Right cardiac atrium (tissue), 5 donors: ENCODE data around the gene ELANE. TPM values are rescaled to one million over a fixed set of nuclear protein-coding genes. Genes with fewer than 3 reads are reported as not detected.
"Not testable (repeated sequence)": the region's sequence is repeated elsewhere in the genome, so short reads cannot be mapped to it uniquely, and the experiment has no call there.

Source experiments
- ATAC-seq, 2 donors: fragments of 200-7000 bp; cut with Tn5 transposase; one replicate each; pipeline versions ENCODE4 v1.8.0 to v1.9.1; 2020; ENCODE audit warnings: moderate library complexity in 2 of 2, mild to moderate bottlenecking in 1 of 2
- DNase-seq, 3 donors: peaks; one replicate each; pipeline ENCODE4 v3.0.0-alpha.2; 2020
- H3K27ac ChIP-seq: one replicate; pipeline ENCODE4 v1.5.1; 2013; ENCODE audit warnings: mild to moderate bottlenecking, low read length, control low read depth, moderate library complexity
- H3K27me3 ChIP-seq: one replicate; pipeline ENCODE4 v1.6.1; 2013; ENCODE audit not compliant: control insufficient read depth, insufficient read depth
- H3K4me1 ChIP-seq: one replicate; pipeline ENCODE4 v1.6.1; 2013; ENCODE audit warnings: low read length; ENCODE audit not compliant: control insufficient read depth, insufficient read depth
- H3K4me3 ChIP-seq: one replicate; pipeline ENCODE4 v1.5.1; 2013; ENCODE audit warnings: low read length, control low read depth
- H3K9me3 ChIP-seq: one replicate; pipeline ENCODE4 v1.6.1; 2013; ENCODE audit warnings: low read length; ENCODE audit not compliant: control insufficient read depth
- WGBS: extraction: QIAGEN DNeasy Blood & Tissue Kit; methylation state at CpG from one replicate; pipeline ENCODE4 v1.1.7; 2013; 5-methylcytosine and 5-hydroxymethylcytosine counted together
- intact Hi-C, 4 donors: fragments of 100-400 bp; cut with DNase I; formaldehyde crosslinking; loops; one replicate each; pipeline versions ENCODE4 v1.11.0 to v1.14.0; 2022 to 2023
- polyA plus RNA-seq: library from polyadenylated mRNA; stranded (reverse); fragments of 200-250 nt; gene quantifications from one replicate; pipeline ENCODE4 v1.2.3, GENCODE V29; 2013
- total RNA-seq, 4 donors: library from RNA; stranded (reverse); fragmentation: NEBNext Ultra II Directional; extraction: Animal tissue kit (Norgen Biotek cat#: 25700); gene quantifications; one replicate each; pipeline ENCODE4 v1.2.1, GENCODE V29; 2021
- donor health status: healthy with polysubstance abuse.
- donor health status: DM: no; HTN: yes; CAD: no.
- donor health status: DM: no; HTN: no; CAD: no.
- donor health status: DM: no; HTN: yes; CAD: no; lungs with severe emphysema.
- donor health status: DM: yes; HTN: yes; CAD: no.

Gene ELANE
- total and polyA plus RNA-seq, 5 donors: 0.85 to 3.4 (median 2.0) TPM

DNA sequence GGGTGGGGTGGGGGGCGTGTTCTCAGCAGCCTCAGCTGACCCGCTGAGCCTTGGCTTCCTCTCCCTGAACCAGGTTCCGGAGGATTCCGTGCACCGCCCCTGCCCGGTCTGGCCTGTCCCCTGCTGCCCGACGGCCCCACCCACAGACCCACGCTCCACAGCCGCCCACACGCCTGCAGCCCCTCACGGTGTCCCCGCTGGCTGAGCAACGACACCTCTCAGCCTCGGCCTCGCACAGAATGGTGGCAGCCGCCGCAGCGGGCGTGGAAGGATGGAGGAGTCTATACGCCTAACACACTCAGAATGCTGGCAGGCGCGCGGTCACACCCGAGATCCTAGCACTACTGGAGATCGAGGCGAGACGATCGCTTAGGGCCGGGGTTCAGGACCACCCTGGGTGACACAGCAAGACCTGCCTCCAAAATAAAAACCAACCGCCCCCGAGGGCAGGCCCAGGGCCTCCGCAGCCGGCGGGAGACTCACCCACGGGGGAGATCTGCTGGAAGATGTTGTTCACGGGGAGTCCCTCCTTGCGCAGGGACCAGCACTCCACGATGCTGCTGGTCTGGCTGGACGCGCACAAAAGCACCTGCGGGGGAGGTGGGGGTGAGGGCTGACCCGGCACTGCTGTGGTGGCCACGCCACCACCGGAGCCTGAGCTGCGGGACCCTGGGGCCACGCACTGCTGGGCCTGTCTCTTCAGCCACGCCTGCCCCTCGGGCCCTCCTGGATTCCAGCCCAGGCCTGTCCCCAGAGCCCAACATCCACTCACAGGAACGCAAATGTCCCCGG, 32.5 kb downstream of the ELANE start:
- intact Hi-C loops: no loop called here

GRCh38 chr19:885536-886224, 33.6 kb downstream of the ELANE start:
- WGBS: 96% methylated on average over 64 of the region's 64 CpGs
- ATAC-seq (no peak), DNase-seq (peak in 1 of 3 donors; percentile 46)
- Histone ChIP-seq H3K27ac (no peak overlapping the region), H3K4me1 (no peaks in the 10 kb centered on the region), H3K27me3 (no peaks in the 10 kb centered on the region), H3K4me3 (no peak overlapping the region), H3K9me3 (no peaks in the 10 kb centered on the region)
- intact Hi-C loops: no loop called here

More for the DNA sequence above, 32.5 kb downstream of the ELANE start:
- DNase-seq (peak in 2 of 3 donors; percentile 41 to 49), ATAC-seq (no peak)
- no peak overlapping the region for H3K4me3 ChIP-seq
- no peaks in the 10 kb centered on the region for H3K9me3 ChIP-seq
- no peaks in the 10 kb centered on the region for H3K4me1 ChIP-seq
- 93% methylated on average over 51 of the region's 51 CpGs for WGBS
- H3K27me3 ChIP-seq: no peaks in the 10 kb centered on the region
- H3K27ac ChIP-seq: no peak overlapping the region

DNA sequence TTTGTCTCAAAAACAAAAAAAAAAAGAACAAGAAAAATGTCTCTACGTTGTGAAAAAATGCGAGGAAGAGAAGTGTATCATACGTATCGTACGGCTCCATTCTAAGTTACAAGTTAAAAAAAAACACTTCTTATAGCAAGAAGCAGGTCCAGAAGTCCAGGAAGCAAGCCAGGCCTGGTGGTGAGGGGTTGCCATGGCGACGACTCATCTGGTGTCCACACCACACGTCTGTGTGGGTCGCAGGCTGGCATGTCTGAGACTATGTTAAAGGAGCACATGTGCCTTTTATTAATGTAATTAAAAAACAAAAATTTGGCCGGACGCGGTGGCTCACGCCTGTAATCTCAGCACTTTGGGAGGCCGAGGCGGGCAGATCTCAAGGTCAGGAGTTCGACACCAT, 35.0 kb downstream of the ELANE start:
- WGBS: 78% methylated on average over 16 of the region's 16 CpGs
- Histone ChIP-seq H3K9me3 (no peaks in the 10 kb centered on the region), H3K27me3 (no peaks in the 10 kb centered on the region), H3K27ac (no peak overlapping the region), H3K4me3 (no peak overlapping the region), H3K4me1 (no peaks in the 10 kb centered on the region)
- ATAC-seq (no peak), DNase-seq (no peak)
- intact Hi-C loops: no loop called here

- no peaks in the 10 kb centered on the region for H3K27me3 ChIP-seq
- 96% methylated on average over 10 of the region's 10 CpGs for WGBS
- H3K27ac ChIP-seq: no peak overlapping the region
- no peak for DNase-seq
- no peaks in the 10 kb centered on the region for H3K4me1 ChIP-seq
- intact Hi-C loops: no loop called here
- ATAC-seq: no peak
- H3K9me3 ChIP-seq: no peaks in the 10 kb centered on the region
- no peak overlapping the region for H3K4me3 ChIP-seq
These were observed 35.5 kb downstream of the ELANE start for GRCh38 chr19:887599-887998.

DNA sequence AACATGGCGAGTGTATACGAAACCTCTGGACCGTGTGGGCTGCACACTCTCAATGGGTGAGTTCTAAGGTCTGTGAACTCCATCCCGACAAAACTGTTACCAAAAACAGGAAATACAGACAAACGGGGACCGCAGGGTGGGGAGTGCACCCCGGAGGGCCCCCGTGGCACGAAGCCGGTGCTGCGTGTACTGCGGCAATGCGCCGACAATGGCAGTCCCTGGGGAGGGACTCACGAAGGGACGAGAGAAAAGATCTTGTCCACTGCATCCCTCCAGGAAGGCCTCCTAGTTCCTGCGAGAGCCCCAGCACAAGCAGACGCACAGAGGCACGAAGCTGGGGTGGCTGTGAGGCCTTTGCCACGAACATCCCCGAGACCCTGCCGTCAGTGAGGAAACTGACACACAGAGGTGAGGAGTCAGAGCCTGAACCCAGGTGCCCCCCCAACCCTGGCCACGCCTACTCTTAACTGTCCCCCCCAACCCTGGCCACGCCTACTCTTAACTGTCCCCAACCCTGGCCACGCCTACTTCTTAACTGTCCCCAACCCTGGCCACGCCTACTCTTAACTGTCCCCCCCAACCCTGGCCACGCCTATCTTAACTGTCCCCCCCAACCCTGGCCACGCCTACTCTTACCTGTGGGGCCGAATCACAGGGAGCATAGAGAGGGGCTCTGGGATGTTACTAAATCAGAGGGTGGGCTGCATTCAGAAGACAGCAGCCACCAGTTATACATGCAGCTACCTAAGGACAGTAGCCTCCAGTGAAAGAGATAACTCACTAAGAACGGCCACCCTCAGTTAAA, 36.7 kb downstream of the ELANE start:
- intact Hi-C loops: no loop called here
- no peaks in the 10 kb centered on the region for H3K9me3 ChIP-seq
- WGBS: 92% methylated on average over 30 of the region's 30 CpGs
- no peaks in the 10 kb centered on the region for H3K27me3 ChIP-seq
- ATAC-seq (no peak), DNase-seq (peak in 1 of 3 donors; percentile 50)
- H3K27ac ChIP-seq: no peak overlapping the region
- no peak overlapping the region for H3K4me3 ChIP-seq
- no peaks in the 10 kb centered on the region for H3K4me1 ChIP-seq

- no peaks in the 10 kb centered on the region for H3K9me3 ChIP-seq
- intact Hi-C loops: no loop called here
- DNase-seq (peak in 1 of 3 donors; percentile 56), ATAC-seq (no peak)
- H3K27ac ChIP-seq: no peak overlapping the region
- no peak overlapping the region for H3K4me3 ChIP-seq
- WGBS: 92% methylated on average over 26 of the region's 26 CpGs
- no peaks in the 10 kb centered on the region for H3K4me1 ChIP-seq
- no peaks in the 10 kb centered on the region for H3K27me3 ChIP-seq
These were observed 37.7 kb downstream of the ELANE start for GRCh38 chr19:889662-890295.

DNA sequence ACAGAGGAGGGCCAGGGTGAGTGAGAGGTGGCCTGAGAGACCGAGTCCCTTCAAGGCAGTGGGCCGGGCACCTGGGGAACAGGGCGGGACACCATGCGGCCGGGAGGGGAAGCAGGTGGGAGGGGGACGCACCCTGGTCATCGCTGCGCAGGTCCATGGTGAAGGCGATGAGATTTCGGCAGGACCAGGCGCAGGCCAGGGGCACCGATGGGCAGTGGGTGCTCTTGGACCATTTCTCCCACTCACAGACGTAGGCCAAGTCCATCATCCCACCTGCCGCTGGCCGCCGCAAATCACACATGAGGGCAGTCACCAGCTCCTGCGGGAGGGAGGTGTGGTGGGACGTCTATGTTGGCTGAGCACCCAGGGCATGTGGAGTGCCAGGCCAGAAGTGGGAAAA, 38.7 kb downstream of the ELANE start:
- DNase-seq (peak in 1 of 3 donors; percentile 56), ATAC-seq (no peak)
- no peak overlapping the region for H3K4me3 ChIP-seq
- no peak overlapping the region for H3K27ac ChIP-seq
- no peaks in the 10 kb centered on the region for H3K4me1 ChIP-seq
- intact Hi-C loops: no loop called here
- no peaks in the 10 kb centered on the region for H3K9me3 ChIP-seq
- H3K27me3 ChIP-seq: no peaks in the 10 kb centered on the region
- WGBS: 86% methylated on average over 18 of the region's 18 CpGs

DNA sequence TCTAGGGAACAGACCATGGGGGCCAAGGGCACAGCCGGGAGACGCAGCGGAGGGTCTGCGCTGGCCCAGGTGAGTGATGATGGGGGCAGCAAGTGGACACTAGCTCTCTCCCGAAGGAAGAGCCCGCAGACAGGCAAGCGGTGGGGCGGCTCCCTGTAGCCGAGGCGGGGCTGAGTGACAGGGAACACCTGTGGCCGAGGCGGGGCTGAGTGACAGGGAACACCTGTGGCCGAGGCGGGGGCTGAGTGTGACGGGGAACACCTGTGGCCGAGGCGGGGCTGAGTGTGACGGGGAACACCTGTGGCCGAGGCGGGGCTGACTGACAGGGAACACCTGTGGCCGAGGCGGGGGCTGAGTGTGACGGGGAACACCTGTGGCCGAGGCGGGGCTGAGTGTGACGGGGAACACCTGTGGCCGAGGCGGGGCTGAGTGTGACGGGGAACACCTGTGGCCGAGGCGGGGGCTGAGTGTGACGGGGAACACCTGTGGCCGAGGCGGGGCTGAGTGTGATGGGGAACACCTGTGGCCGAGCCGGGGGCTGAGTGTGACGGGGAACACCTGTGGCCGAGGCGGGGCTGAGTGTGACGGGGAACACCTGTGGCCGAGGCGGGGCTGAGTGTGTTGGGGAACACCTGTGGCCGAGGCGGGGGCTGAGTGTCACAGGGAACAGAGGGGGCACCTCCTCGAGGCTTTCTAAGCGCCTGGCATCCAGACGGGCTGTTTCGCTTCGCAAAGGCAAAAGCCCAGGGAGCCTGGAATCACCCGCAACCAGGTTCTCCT, 39.5 kb downstream of the ELANE start:
- H3K4me1 ChIP-seq, H3K27ac ChIP-seq, intact Hi-C loops, H3K27me3 ChIP-seq, H3K9me3 ChIP-seq, ATAC-seq: not testable (repeated sequence)
- peak overlapping the region; percentile 89 for H3K4me3 ChIP-seq
- 77% methylated on average over 48 of the region's 50 CpGs for WGBS
- peak in 1 of 3 donors; percentile 58 for DNase-seq

- ATAC-seq (peak; percentile 4 to 5), DNase-seq (peak in 1 of 3 donors; percentile 54)
- Histone ChIP-seq H3K27ac (peak overlapping the region; percentile 10), H3K4me3 (peak overlapping the region; percentile 89), H3K27me3 (no peaks in the 10 kb centered on the region), H3K9me3 (no peaks in the 10 kb centered on the region), H3K4me1 (no peaks in the 10 kb centered on the region)
- WGBS: 5% methylated on average over 26 of the region's 27 CpGs
- intact Hi-C loops: no loop called here
These were observed 40.3 kb downstream of the ELANE start for GRCh38 chr19:892243-892893.
